ENCODE data around the gene EEIG1.

The EEIG1 gene

GRCh38 chr9:127979333-127980059, 1.3 kb downstream of the EEIG1 start:
- Histone ChIP-seq H3K4me1 (ENCODE audit: control insufficient read depth, insufficient read depth, low read length) (peaks cover 53% of the 10 kb centered on the region), H3K9me3 (ENCODE audit: control insufficient read depth, low read length) (no peaks in the 10 kb centered on the region), H3K4me3 (ENCODE audit: low read length) (peak overlapping the region; percentile 78), H3K27me3 (ENCODE audit: control insufficient read depth, insufficient read depth, low read length) (no peaks in the 10 kb centered on the region), H3K36me3 (ENCODE audit: control insufficient read depth, insufficient read depth, low read length) (peaks cover 8% of the 10 kb centered on the region), H3K9ac (ENCODE audit: low read length) (peak overlapping the region; percentile 89)

- H3K9me3 ChIP-seq (ENCODE audit: control insufficient read depth, low read length): no peaks in the 10 kb centered on the region
- peaks cover 8% of the 10 kb centered on the region for H3K36me3 ChIP-seq (ENCODE audit: control insufficient read depth, insufficient read depth, low read length)
- peak overlapping the region; percentile 78 for H3K4me3 ChIP-seq (ENCODE audit: low read length)
- H3K27me3 ChIP-seq (ENCODE audit: control insufficient read depth, insufficient read depth, low read length): no peaks in the 10 kb centered on the region
- peaks cover 58% of the 10 kb centered on the region for H3K4me1 ChIP-seq (ENCODE audit: control insufficient read depth, insufficient read depth, low read length)
- H3K9ac ChIP-seq (ENCODE audit: low read length): peak overlapping the region; percentile 89
These were observed 1.8 kb downstream of the EEIG1 start for GRCh38 chr9:127979015-127979332.

GRCh38 chr9:127977884-127978647, 2.7 kb downstream of the EEIG1 start:
- Histone ChIP-seq H3K9me3 (ENCODE audit: control insufficient read depth, low read length) (no peaks in the 10 kb centered on the region), H3K9ac (ENCODE audit: low read length) (peak overlapping the region; percentile 89), H3K36me3 (ENCODE audit: control insufficient read depth, insufficient read depth, low read length) (peaks cover 8% of the 10 kb centered on the region), H3K4me1 (ENCODE audit: control insufficient read depth, insufficient read depth, low read length) (peaks cover 65% of the 10 kb centered on the region), H3K27me3 (ENCODE audit: control insufficient read depth, insufficient read depth, low read length) (no peaks in the 10 kb centered on the region), H3K4me3 (ENCODE audit: low read length) (peak overlapping the region; percentile 53)

GRCh38 chr9:127977009-127977883, 3.5 kb downstream of the EEIG1 start:
- peaks cover 68% of the 10 kb centered on the region for H3K4me1 ChIP-seq (ENCODE audit: control insufficient read depth, insufficient read depth, low read length)
- peaks cover 8% of the 10 kb centered on the region for H3K36me3 ChIP-seq (ENCODE audit: control insufficient read depth, insufficient read depth, low read length)
- no peaks in the 10 kb centered on the region for H3K9me3 ChIP-seq (ENCODE audit: control insufficient read depth, low read length)
- H3K4me3 ChIP-seq (ENCODE audit: low read length): peak overlapping the region; percentile 53
- H3K9ac ChIP-seq (ENCODE audit: low read length): peak overlapping the region; percentile 89
- H3K27me3 ChIP-seq (ENCODE audit: control insufficient read depth, insufficient read depth, low read length): no peaks in the 10 kb centered on the region

GRCh38 chr9:127976498-127976897, 4.3 kb downstream of the EEIG1 start:
- H3K4me1 ChIP-seq (ENCODE audit: control insufficient read depth, insufficient read depth, low read length): peaks cover 72% of the 10 kb centered on the region
- H3K9ac ChIP-seq (ENCODE audit: low read length): peak overlapping the region; percentile 89
- H3K9me3 ChIP-seq (ENCODE audit: control insufficient read depth, low read length): no peaks in the 10 kb centered on the region
- H3K36me3 ChIP-seq (ENCODE audit: control insufficient read depth, insufficient read depth, low read length): peaks cover 8% of the 10 kb centered on the region
- no peaks in the 10 kb centered on the region for H3K27me3 ChIP-seq (ENCODE audit: control insufficient read depth, insufficient read depth, low read length)
- H3K4me3 ChIP-seq (ENCODE audit: low read length): peak overlapping the region; percentile 53

- Histone ChIP-seq H3K27me3 (ENCODE audit: control insufficient read depth, insufficient read depth, low read length) (no peaks in the 10 kb centered on the region), H3K4me3 (ENCODE audit: low read length) (peak overlapping the region; percentile 53), H3K9me3 (ENCODE audit: control insufficient read depth, low read length) (no peaks in the 10 kb centered on the region), H3K4me1 (ENCODE audit: control insufficient read depth, insufficient read depth, low read length) (peaks cover 77% of the 10 kb centered on the region), H3K36me3 (ENCODE audit: control insufficient read depth, insufficient read depth, low read length) (peaks cover 8% of the 10 kb centered on the region), H3K9ac (ENCODE audit: low read length) (peak overlapping the region; percentile 89)
These were observed 5.1 kb downstream of the EEIG1 start for GRCh38 chr9:127975376-127976315.

- no peaks in the 10 kb centered on the region for H3K27me3 ChIP-seq (ENCODE audit: control insufficient read depth, insufficient read depth, low read length)
- peak overlapping the region; percentile 89 for H3K9ac ChIP-seq (ENCODE audit: low read length)
These were observed 6.0 kb downstream of the EEIG1 start for GRCh38 chr9:127974769-127975261.

GRCh38 chr9:127974001-127974768, 6.6 kb downstream of the EEIG1 start:
- peaks cover 8% of the 10 kb centered on the region for H3K36me3 ChIP-seq (ENCODE audit: control insufficient read depth, insufficient read depth, low read length)
- peaks cover 91% of the 10 kb centered on the region for H3K4me1 ChIP-seq (ENCODE audit: control insufficient read depth, insufficient read depth, low read length)
- H3K27me3 ChIP-seq (ENCODE audit: control insufficient read depth, insufficient read depth, low read length): no peaks in the 10 kb centered on the region
- H3K9me3 ChIP-seq (ENCODE audit: control insufficient read depth, low read length): no peaks in the 10 kb centered on the region
- H3K9ac ChIP-seq (ENCODE audit: low read length): peak overlapping the region; percentile 89
- H3K4me3 ChIP-seq (ENCODE audit: low read length): no peak overlapping the region

More at GRCh38 chr9:127974769-127975261, 6.0 kb downstream of the EEIG1 start:
- Histone ChIP-seq H3K9me3 (ENCODE audit: control insufficient read depth, low read length) (no peaks in the 10 kb centered on the region), H3K36me3 (ENCODE audit: control insufficient read depth, insufficient read depth, low read length) (peaks cover 8% of the 10 kb centered on the region), H3K4me3 (ENCODE audit: low read length) (no peak overlapping the region), H3K4me1 (ENCODE audit: control insufficient read depth, insufficient read depth, low read length) (peaks cover 85% of the 10 kb centered on the region)

- H3K27me3 ChIP-seq (ENCODE audit: control insufficient read depth, insufficient read depth, low read length): no peaks in the 10 kb centered on the region
- peak overlapping the region; percentile 89 for H3K9ac ChIP-seq (ENCODE audit: low read length)
- peaks cover 9% of the 10 kb centered on the region for H3K36me3 ChIP-seq (ENCODE audit: control insufficient read depth, insufficient read depth, low read length)
- H3K4me3 ChIP-seq (ENCODE audit: low read length): no peak overlapping the region
- peaks cover 99% of the 10 kb centered on the region for H3K4me1 ChIP-seq (ENCODE audit: control insufficient read depth, insufficient read depth, low read length)
- no peaks in the 10 kb centered on the region for H3K9me3 ChIP-seq (ENCODE audit: control insufficient read depth, low read length)
These were observed 7.4 kb downstream of the EEIG1 start for GRCh38 chr9:127973169-127974000.

- Histone ChIP-seq H3K27me3 (ENCODE audit: control insufficient read depth, insufficient read depth, low read length) (no peaks in the 10 kb centered on the region), H3K4me1 (ENCODE audit: control insufficient read depth, insufficient read depth, low read length) (peaks cover 99% of the 10 kb centered on the region), H3K36me3 (ENCODE audit: control insufficient read depth, insufficient read depth, low read length) (peaks cover 4% of the 10 kb centered on the region), H3K9me3 (ENCODE audit: control insufficient read depth, low read length) (no peaks in the 10 kb centered on the region), H3K4me3 (ENCODE audit: low read length) (no peak overlapping the region), H3K9ac (ENCODE audit: low read length) (peak overlapping the region; percentile 89)
These were observed 8.4 kb downstream of the EEIG1 start for GRCh38 chr9:127972236-127972871.
